Fibroblast of the aortic adventitia (primary cell): Measurements from ENCODE around the gene QDPR. TPM values are rescaled to one million over a fixed set of nuclear protein-coding genes. Genes with fewer than 3 reads are reported as not detected.

Experiments used
- DNase-seq: peaks from one replicate; pipeline ENCODE4 v3.0.0-alpha.2; 2010; ENCODE audit warnings: low read depth
- H3K4me3 ChIP-seq: 2 replicates; pipeline ENCODE4 v1.5.1; 2011; ENCODE audit warnings: low read depth, mild to moderate bottlenecking, control low read depth, low read length, moderate library complexity
- total RNA-seq: library from RNA; depleted of rRNA; stranded (reverse); fragments of >200 nt; gene quantifications from 2 replicates; pipeline ENCODE4 v1.2.3, GENCODE V29; 2012; ENCODE audit warnings: low replicate concordance
- TF ChIP-seq, protein P1 (sequence below): IDR thresholded peaks from 2 replicates; pipeline ENCODE4 v1.5.1; 2011; ENCODE audit warnings: mild to moderate bottlenecking, low read length, control low read depth, inconsistent platforms; ENCODE audit not compliant: insufficient read depth

QDPR gene
- total RNA-seq, 1 donor = 38.7 TPM

DNA sequence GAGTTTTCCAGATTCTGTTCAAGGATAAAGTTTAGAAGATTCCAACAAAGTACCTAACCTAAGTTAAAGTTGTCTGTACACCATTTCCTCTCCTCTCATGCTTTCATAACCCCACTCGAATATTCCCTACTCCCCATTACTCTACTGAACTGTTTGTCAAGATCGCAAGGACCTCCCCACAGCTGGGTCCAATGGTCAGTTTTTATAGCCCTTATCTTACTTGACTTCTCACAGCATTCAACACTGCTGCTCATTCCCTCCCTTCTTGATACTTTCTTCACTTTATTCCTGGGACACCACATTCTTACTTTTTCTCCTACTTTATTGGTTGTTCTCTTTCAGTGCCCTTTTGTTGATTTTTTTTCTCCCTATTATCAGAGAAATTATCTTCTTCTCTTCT is 30.9 kb downstream of the QDPR start:
- no peak for DNase-seq
- no peak overlapping the region for H3K4me3 ChIP-seq
- TF ChIP-seq, protein P1, sequence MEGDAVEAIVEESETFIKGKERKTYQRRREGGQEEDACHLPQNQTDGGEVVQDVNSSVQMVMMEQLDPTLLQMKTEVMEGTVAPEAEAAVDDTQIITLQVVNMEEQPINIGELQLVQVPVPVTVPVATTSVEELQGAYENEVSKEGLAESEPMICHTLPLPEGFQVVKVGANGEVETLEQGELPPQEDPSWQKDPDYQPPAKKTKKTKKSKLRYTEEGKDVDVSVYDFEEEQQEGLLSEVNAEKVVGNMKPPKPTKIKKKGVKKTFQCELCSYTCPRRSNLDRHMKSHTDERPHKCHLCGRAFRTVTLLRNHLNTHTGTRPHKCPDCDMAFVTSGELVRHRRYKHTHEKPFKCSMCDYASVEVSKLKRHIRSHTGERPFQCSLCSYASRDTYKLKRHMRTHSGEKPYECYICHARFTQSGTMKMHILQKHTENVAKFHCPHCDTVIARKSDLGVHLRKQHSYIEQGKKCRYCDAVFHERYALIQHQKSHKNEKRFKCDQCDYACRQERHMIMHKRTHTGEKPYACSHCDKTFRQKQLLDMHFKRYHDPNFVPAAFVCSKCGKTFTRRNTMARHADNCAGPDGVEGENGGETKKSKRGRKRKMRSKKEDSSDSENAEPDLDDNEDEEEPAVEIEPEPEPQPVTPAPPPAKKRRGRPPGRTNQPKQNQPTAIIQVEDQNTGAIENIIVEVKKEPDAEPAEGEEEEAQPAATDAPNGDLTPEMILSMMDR = no peak

DNA sequence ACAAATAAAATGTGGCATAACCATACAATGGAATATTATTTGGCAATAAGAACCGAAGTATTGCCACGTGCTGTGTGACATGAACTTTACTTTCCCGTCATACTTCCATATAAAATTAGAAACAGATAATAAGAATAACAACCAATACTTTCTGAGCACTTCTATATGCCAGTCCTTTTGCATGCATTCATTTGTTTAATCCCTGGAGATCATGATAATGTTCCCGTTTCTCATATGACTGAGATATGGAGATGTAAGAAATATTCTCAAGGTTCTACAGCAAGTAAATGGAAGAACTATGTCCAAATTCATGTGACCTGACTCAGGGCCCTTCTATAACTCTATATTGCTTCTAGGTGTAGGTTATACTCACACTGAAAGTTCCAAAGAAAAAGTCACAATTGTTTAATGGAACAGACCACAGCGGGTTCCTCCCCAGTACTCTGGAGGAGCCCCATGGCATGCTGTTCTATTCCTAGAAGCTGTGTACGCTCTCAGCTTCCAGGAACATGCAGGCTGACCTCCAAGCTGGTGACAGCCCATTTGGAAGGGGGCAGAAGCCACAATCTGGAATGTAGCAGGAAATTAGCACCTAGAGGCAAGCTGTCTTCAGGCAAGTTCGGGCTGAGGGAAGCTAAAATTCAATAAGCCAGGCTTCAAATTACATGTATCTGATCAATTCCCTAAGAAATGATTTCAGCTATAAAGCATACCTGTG is 31.5 kb downstream of the QDPR start:
- DNase-seq = no peak
- TF ChIP-seq, protein P1 = no peak
- H3K4me3 ChIP-seq = no peak overlapping the region

DNA sequence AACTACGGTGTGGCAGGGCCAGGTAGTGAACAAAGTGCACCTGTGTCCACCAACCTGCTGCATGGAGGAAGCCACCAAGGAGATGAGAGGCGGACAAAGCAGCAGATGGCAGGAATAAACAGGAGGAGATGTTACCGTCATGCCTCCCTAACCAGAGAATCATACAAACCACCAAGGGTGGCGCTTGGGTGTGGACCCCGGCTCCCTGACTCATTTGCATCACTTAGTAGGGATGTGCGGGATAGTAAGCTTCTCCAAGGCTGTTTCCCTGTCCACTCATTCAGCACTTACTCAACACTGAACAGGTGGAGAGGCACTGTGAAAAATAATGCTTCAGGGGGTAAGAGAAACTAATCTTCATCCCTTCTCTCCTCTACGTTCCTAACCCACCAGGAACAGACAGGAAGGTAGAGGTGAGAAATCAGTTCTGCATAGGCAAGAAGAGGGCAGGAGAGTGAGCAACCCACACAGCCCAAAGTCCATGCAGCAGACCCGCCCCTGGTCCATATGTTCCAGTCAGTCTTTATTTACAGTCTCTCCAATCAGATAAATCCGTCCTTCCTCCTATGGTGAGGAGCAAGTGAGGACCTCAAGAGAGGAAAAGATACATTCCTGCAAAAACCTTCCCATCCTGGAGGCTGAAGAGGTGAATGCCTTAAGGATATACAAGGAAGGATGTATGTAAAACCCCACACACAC is 34.0 kb downstream of the QDPR start:
- no peak for DNase-seq
- no peak overlapping the region for H3K4me3 ChIP-seq
- TF ChIP-seq, protein P1 = no peak

DNA sequence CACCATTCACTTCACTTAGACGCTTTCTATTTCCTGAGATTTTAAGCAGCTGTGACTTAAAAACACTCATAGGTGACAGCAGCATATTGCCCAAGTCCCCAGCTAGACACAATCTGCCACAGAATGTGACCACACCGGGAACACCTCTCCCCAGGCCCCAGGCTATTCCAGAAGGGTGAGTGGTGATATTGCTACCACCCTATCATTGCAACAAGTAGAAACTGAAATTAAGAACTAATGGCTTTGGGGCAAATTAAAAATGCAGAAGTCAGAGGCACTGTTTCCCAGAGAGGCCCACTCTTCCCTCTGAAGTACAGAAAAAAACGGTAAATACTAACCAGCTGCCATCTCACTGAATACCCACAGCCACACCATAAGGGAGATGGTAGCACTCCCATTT is 35.0 kb downstream of the QDPR start:
- TF ChIP-seq, protein P1 = no peak

DNA sequence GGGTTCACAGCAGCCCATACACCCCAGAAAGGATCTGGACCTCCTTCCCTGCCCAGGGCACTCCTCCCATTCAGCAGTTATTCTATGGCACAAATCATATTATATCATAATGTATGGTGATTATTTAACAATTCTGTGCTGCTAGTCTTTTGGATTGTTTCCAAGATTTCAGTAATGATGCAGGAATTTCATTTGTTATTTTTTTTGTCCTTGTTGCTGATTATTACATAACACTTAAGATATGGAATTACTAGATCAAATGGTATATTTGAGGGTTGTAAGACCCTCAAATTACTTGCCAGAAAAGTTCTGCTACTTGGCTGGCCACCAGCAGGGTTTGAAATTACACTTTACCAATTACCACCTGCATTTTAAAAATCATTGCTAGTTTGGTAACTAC is 36.4 kb downstream of the QDPR start:
- TF ChIP-seq, protein P1 = no peak
- DNase-seq = peak; percentile 61
- no peak overlapping the region for H3K4me3 ChIP-seq

More for the DNA sequence above, 35.0 kb downstream of the QDPR start:
- DNase-seq = no peak
- H3K4me3 ChIP-seq = no peak overlapping the region

DNA sequence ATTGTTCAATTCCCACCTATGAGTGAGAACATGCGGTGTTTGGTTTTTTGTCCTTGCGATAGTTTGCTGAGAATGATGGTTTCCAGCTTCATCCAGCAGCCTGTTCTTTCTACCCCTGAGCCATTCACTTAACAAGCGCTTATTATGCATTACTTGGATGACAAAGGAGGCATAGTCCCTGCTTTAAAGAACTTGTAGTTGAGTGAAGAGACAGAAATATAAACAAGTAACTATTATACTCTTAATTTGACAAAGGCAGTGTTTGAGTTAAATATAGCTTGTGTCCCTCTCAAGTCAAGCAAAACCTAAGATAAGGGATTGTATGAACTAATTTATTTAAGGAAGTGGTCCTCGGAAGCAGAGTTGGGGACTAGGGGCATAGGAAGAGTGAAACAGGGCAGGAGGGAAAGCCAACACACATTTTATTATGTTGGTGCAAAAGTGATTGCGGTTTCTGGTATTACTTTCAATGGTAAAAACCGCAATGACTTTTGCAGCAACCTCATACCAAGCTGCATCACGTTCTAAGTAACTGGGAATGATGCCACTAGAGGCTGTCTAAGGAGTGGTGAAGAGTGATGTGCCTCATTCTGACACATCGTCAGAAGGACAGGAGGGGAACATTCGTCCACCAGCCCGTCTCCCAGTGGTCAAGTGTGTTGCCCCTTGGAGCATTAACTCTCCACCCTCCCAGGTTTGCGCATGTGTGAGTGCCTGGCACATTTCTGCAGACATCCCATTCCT is 41.8 kb downstream of the QDPR start:
- no peak overlapping the region for H3K4me3 ChIP-seq
- TF ChIP-seq, protein P1 = no peak
- peak; percentile 52 for DNase-seq
